ENCODE measurements around the gene FAM151A. TPM values are rescaled to one million over a fixed set of nuclear protein-coding genes. Genes with fewer than 3 reads are reported as not detected.

The FAM151A gene
- total RNA-seq, 4 donors from 2014 or later, result 0.34 to 0.82 TPM; not detected in 2

DNA sequence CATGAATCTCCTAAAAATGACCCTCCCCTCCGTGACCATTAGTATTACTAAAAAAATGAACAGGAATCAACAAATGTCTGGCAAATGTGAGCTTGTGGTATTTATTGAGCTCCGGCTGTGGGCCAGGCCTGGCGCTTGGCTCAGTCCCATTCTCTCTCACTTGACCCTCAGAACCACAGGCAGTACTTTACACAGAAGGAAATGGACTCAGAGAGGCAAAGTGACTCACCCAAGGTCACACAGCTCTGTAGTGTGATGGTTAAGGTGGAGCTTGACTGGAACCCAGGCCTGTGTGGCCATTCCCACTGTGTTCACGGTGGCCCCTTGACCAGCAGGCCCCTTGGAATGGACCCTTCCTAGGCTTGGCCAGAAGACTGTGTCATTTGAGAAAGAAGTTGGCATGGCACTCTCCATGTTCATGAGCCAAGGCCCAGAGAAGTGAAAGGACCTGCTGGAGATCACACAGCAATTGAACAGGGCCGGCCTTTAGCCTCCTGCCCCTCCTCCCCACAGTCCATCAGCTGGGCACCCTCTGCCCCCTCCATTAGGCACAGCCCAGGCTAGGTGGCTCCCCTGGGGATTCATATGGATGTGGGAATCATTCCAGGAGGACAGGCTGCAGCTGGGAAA, 32.1 kb downstream of the FAM151A start:
- TF ChIP-seq, protein P1, sequence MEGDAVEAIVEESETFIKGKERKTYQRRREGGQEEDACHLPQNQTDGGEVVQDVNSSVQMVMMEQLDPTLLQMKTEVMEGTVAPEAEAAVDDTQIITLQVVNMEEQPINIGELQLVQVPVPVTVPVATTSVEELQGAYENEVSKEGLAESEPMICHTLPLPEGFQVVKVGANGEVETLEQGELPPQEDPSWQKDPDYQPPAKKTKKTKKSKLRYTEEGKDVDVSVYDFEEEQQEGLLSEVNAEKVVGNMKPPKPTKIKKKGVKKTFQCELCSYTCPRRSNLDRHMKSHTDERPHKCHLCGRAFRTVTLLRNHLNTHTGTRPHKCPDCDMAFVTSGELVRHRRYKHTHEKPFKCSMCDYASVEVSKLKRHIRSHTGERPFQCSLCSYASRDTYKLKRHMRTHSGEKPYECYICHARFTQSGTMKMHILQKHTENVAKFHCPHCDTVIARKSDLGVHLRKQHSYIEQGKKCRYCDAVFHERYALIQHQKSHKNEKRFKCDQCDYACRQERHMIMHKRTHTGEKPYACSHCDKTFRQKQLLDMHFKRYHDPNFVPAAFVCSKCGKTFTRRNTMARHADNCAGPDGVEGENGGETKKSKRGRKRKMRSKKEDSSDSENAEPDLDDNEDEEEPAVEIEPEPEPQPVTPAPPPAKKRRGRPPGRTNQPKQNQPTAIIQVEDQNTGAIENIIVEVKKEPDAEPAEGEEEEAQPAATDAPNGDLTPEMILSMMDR (IDR thresholded peaks at IDR 0.05; ENCODE audit: low read depth), result no peak

DNA sequence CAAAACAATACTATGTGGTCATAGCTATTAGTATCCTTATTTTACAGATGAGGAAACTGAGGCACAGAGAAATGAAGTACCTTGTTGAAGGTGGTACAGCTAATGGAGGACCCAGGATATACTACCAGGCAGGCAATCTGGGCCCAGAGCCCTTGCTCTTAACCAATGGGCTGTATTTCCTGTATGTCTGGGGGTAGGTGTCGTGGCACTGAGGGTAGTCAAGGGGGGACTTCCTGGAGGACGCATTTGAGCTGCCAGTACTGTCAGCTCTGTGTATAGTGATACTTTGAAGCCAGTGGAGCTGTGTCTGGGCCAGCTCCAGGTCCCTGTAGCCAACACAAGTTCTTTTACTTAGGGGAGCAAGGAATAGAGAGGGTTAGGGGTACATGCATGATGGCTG, 34.9 kb downstream of the FAM151A start:
- TF ChIP-seq, protein P1 (IDR thresholded peaks at IDR 0.05; ENCODE audit: low read depth), result no peak

DNA sequence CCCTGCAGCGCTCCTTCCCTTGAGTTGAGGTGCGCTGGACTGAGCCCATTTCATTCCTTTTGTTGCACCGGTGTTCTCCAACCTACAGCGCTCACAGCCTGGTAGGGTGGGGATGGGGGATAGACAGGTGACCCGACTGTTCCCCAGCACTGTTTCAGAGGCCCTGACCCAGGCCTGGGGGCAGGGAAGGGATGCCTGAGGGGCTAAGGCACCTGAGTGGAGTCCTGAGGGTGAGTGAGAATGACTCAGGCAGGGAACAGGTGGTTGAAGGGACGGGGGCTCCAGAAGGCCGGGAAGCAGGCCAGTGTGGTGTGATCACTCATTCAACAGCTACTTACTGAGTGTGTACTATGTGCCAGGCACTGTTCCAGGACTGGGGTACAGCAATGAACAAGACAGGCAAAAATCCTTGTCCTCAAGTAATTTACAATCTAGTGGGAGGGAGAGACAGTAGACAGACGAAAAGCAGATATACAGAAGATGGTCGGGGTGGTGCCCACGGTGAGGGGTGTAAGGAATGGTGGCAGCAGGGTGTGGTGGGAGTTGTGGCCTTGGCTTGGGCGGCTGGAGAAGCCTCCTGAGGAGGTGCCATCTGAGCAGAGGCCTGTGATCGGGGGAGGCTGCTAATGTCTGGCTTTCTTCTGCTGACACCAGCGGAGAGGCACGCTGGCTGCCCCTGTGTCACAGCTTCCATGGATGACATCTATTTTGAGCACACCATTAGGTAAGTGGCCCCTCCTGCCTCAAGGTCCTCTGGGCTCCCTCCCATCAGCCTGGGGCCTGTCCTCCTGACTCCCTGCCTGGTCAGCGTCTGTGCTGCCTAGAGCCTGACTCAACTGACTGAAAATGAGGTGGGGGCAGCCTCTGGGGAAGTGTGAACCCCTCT, 37.9 kb downstream of the FAM151A start:
- TF ChIP-seq, protein P1 (IDR thresholded peaks at IDR 0.05; ENCODE audit: low read depth), result no peak

DNA sequence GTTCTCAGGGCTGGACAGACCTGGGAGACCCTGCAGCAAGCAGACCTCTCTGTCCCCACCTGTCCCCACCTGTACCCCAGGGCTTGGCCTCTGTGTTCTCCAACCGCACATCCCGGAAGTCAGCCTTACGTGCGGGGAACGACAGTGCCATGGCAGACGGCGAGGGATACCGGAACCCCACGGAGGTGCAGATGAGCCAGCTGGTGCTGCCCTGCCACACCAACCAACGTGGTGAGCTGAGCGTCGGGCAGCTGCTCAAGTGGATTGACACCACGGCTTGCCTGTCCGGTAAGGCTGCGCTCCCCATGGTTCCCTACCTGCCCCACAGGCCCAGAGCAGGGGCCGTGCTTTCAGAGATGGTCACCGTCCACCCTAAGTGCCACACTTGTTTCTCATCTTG, 38.8 kb downstream of the FAM151A start:
- TF ChIP-seq, protein P1 (IDR thresholded peaks at IDR 0.05; ENCODE audit: low read depth), result no peak

DNA sequence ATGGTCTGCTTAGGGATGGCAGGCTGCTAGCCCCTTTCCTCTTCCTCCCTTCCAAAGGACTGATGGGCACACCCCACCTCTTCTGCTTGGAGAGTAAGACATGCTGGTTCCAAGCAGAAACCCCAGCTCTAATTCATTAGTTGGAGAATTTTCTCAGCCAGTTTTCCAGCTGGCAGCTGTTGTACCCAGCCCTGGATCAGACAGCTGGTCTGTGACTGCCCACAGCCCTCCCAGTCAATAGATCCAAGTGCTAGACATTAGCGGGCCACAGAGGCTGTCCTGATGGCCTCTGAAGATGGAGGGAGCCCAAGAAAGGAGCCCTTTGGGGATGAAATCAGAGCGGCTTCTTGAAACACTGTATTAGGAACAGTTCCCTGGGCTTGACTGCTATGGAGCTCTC, 39.5 kb downstream of the FAM151A start:
- TF ChIP-seq, protein P1 (IDR thresholded peaks at IDR 0.05; ENCODE audit: low read depth), result no peak

DNA sequence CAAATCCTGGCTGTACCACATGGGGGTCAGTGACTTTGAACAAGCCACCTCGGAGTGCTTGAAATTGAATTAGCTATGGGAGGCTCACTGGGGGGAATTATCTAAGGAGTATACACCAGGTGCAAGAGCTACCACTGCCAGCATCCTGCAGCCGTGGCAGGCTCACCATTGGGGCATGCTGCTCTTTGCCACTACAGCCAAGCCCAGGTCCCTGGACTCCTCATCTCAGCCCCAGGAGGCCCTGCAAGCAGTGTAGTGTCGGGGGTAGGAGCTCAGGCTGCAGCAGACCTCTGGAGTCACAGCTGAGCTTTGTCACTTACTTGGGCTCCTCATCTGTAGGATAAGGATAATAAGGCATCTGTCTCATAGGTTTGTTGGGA, 40.0 kb downstream of the FAM151A start:
- TF ChIP-seq, protein P1 (IDR thresholded peaks at IDR 0.05; ENCODE audit: low read depth), result no peak

DNA sequence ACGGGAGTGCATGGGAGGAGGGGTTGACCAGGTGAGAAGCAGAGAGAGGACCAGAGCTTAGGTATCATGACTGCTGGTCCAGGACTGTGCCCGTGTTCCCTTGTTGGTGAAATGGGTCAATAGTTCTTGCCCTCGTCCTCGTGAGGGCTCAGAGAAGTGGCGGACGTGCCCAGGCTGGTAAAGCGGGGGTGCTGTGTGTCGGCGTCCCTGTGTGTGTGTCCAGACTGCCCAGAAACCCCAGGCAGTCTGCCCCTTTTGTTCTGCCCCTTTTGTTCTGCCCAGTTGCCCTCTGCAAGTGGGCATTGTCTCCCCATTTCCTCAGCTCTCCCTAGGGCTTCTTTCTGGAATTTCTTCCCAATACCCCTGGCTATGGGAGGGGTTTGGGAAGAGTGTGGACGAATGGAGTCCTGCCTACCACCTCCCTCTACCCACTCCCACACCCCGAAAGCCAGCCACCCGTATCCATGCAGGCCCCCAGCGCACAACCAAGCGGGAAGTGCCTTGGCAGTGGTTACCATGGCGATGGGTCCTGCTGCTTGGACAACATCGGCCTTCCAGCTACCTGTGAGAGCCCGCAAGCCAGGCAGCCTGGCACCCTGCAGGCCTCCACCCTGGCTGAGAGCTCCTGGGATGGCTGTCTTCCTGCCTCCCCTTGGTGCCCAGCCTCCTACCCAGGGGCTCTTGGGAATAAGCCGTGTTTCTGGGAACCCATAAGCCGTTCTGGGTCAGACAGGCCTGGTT, 40.6 kb downstream of the FAM151A start:
- TF ChIP-seq, protein P1 (IDR thresholded peaks at IDR 0.05; ENCODE audit: low read depth), result no peak

Data from subcutaneous adipose tissue (tissue), 4 donors.